ENCODE results near the gene GJC2.

GJC2 gene

GRCh38 chr1:228154670-228155571 lies 5.2 kb downstream of the GJC2 start:
- H3K9me3 ChIP-seq (replicated peaks in 1 of 2; ENCODE audit: control insufficient read depth in 2 of 2, insufficient read depth in 1 of 2, low read depth in 1 of 2, low read length in 2 of 2): no peaks in the 10 kb centered on the region
- H2AFZ ChIP-seq (ENCODE audit: low read length): no peak overlapping the region
- H2BK12ac ChIP-seq (ENCODE audit: low read length): no peak overlapping the region
- no peak overlapping the region for H3K4me2 ChIP-seq (ENCODE audit: insufficient read depth, low read length, poor library complexity, severe bottlenecking)
- H3K36me3 ChIP-seq (replicated peaks in 1 of 2; ENCODE audit: control insufficient read depth in 2 of 2, insufficient read depth in 2 of 2, low read length in 2 of 2): no peaks in the 10 kb centered on the region
- peak overlapping the region in 1 of 2 donors; percentile 11 for H3K4me3 ChIP-seq (ENCODE audit: low read length in 2 of 2)
- no peak overlapping the region for H3K23ac ChIP-seq (ENCODE audit: low read depth, low read length, poor library complexity)
- H3K14ac ChIP-seq (ENCODE audit: low read length): peak overlapping the region; percentile 67
- DNase-seq (ENCODE audit: low spot score): no peak
- no peak overlapping the region for H4K91ac ChIP-seq (ENCODE audit: low read depth, low read length, poor library complexity)
- H2BK120ac ChIP-seq (ENCODE audit: low read depth, low read length): no peak overlapping the region
- peak overlapping the region; percentile 48 for H2BK5ac ChIP-seq (ENCODE audit: low read length)
- H3K9ac ChIP-seq (ENCODE audit: low read depth, low read length, poor library complexity): peak overlapping the region; percentile 2
- no peak overlapping the region for H3K4ac ChIP-seq (ENCODE audit: low read length)
- H3K27ac ChIP-seq (replicated peaks; ENCODE audit: low read length): no peak overlapping the region
- no peak overlapping the region for H4K8ac ChIP-seq (ENCODE audit: low read depth, low read length)
- peaks cover 2 to 8% of the 10 kb centered on the region in 2 donors for H3K4me1 ChIP-seq (ENCODE audit: control insufficient read depth in 2 of 2, insufficient read depth in 1 of 2, low read depth in 1 of 2, low read length in 2 of 2)
- WGBS, 2 donors (ENCODE audit: extremely low coverage in 2 of 2, insufficient read length in 2 of 2, insufficient replicate concordance in 1 of 2): no CpG with 5 or more reads among the region's 20 CpGs
- peaks cover 2% of the 10 kb centered on the region for H3K79me1 ChIP-seq (ENCODE audit: low read depth, low read length)
- H2BK15ac ChIP-seq (ENCODE audit: low read length): no peak overlapping the region
- H2AK5ac ChIP-seq (ENCODE audit: low read depth, low read length): peak overlapping the region; percentile 27
- no peak overlapping the region for H3K18ac ChIP-seq (ENCODE audit: low read length)
- H3K27me3 ChIP-seq (ENCODE audit: control insufficient read depth in 3 of 3, insufficient read depth in 3 of 3, low read depth in 1 of 3, low read length in 3 of 3): no peaks in the 10 kb centered on the region

- H3K9ac ChIP-seq (ENCODE audit: low read depth, low read length, poor library complexity): peak overlapping the region; percentile 89
- H3K36me3 ChIP-seq (replicated peaks in 1 of 2; ENCODE audit: control insufficient read depth in 2 of 2, insufficient read depth in 2 of 2, low read length in 2 of 2): no peaks in the 10 kb centered on the region
- H3K27ac ChIP-seq (replicated peaks; ENCODE audit: low read length): no peak overlapping the region
- peak overlapping the region; percentile 27 for H2AK5ac ChIP-seq (ENCODE audit: low read depth, low read length)
- H2BK12ac ChIP-seq (ENCODE audit: low read length): no peak overlapping the region
- H3K4me3 ChIP-seq (ENCODE audit: low read length in 2 of 2): peak overlapping the region in 1 of 2 donors; percentile 7
- peaks cover 2% of the 10 kb centered on the region for H3K79me1 ChIP-seq (ENCODE audit: low read depth, low read length)
- H3K18ac ChIP-seq (ENCODE audit: low read length): no peak overlapping the region
- H2BK15ac ChIP-seq (ENCODE audit: low read length): no peak overlapping the region
- H3K4me2 ChIP-seq (ENCODE audit: insufficient read depth, low read length, poor library complexity, severe bottlenecking): no peak overlapping the region
- no peaks in the 10 kb centered on the region for H3K4me1 ChIP-seq (ENCODE audit: control insufficient read depth in 2 of 2, insufficient read depth in 1 of 2, low read depth in 1 of 2, low read length in 2 of 2)
- no peak for DNase-seq (ENCODE audit: low spot score)
- no peak overlapping the region for H2BK120ac ChIP-seq (ENCODE audit: low read depth, low read length)
- no peak overlapping the region for H3K14ac ChIP-seq (ENCODE audit: low read length)
- peak overlapping the region; percentile 0 for H3K23ac ChIP-seq (ENCODE audit: low read depth, low read length, poor library complexity)
- WGBS, 2 donors (ENCODE audit: extremely low coverage in 2 of 2, insufficient read length in 2 of 2, insufficient replicate concordance in 1 of 2): no CpG with 5 or more reads among the region's 16 CpGs
- no peak overlapping the region for H2AFZ ChIP-seq (ENCODE audit: low read length)
- H3K27me3 ChIP-seq (ENCODE audit: control insufficient read depth in 3 of 3, insufficient read depth in 3 of 3, low read depth in 1 of 3, low read length in 3 of 3): no peaks in the 10 kb centered on the region
- H3K4ac ChIP-seq (ENCODE audit: low read length): no peak overlapping the region
- H4K91ac ChIP-seq (ENCODE audit: low read depth, low read length, poor library complexity): no peak overlapping the region
- H2BK5ac ChIP-seq (ENCODE audit: low read length): peak overlapping the region; percentile 85
- no peak overlapping the region for H4K8ac ChIP-seq (ENCODE audit: low read depth, low read length)
- H3K9me3 ChIP-seq (replicated peaks in 1 of 2; ENCODE audit: control insufficient read depth in 2 of 2, insufficient read depth in 1 of 2, low read depth in 1 of 2, low read length in 2 of 2): no peaks in the 10 kb centered on the region
These were observed 6.1 kb downstream of the GJC2 start for GRCh38 chr1:228155596-228156514.

GRCh38 chr1:228156515-228156881 lies 6.8 kb downstream of the GJC2 start:
- no peak for DNase-seq (ENCODE audit: low spot score)
- no CpG with 5 or more reads among the region's 9 CpGs for whole genome bisulfite sequencing, 2 donors (ENCODE audit: extremely low coverage in 2 of 2, insufficient read length in 2 of 2, insufficient replicate concordance in 1 of 2)
- H3K14ac ChIP-seq (ENCODE audit: low read length): peak overlapping the region; percentile 15

More at GRCh38 chr1:228156515-228156881, 6.8 kb downstream of the GJC2 start:
- Histone ChIP-seq H2BK12ac (ENCODE audit: low read length) (no peak overlapping the region), H3K4ac (ENCODE audit: low read length) (no peak overlapping the region), H2BK120ac (ENCODE audit: low read depth, low read length) (no peak overlapping the region), H4K8ac (ENCODE audit: low read depth, low read length) (no peak overlapping the region), H2AK5ac (ENCODE audit: low read depth, low read length) (peak overlapping the region; percentile 10), H3K18ac (ENCODE audit: low read length) (peak overlapping the region; percentile 67), H3K27ac (replicated peaks; ENCODE audit: low read length) (no peak overlapping the region), H4K91ac (ENCODE audit: low read depth, low read length, poor library complexity) (no peak overlapping the region), H3K23ac (ENCODE audit: low read depth, low read length, poor library complexity) (no peak overlapping the region), H3K36me3 (replicated peaks in 1 of 2; ENCODE audit: control insufficient read depth in 2 of 2, insufficient read depth in 2 of 2, low read length in 2 of 2) (no peaks in the 10 kb centered on the region), H3K79me1 (ENCODE audit: low read depth, low read length) (peaks cover 2% of the 10 kb centered on the region), H2BK15ac (ENCODE audit: low read length) (peak overlapping the region; percentile 41), H3K27me3 (ENCODE audit: control insufficient read depth in 3 of 3, insufficient read depth in 3 of 3, low read depth in 1 of 3, low read length in 3 of 3) (no peaks in the 10 kb centered on the region), H2BK5ac (ENCODE audit: low read length) (peak overlapping the region; percentile 85), H3K4me2 (ENCODE audit: insufficient read depth, low read length, poor library complexity, severe bottlenecking) (no peak overlapping the region), H3K4me3 (ENCODE audit: low read length in 2 of 2) (peak overlapping the region in 1 of 2 donors; percentile 7), H3K9ac (ENCODE audit: low read depth, low read length, poor library complexity) (no peak overlapping the region), H3K4me1 (ENCODE audit: control insufficient read depth in 2 of 2, insufficient read depth in 1 of 2, low read depth in 1 of 2, low read length in 2 of 2) (peaks cover 0 to 3% of the 10 kb centered on the region in 2 donors), H3K9me3 (replicated peaks in 1 of 2; ENCODE audit: control insufficient read depth in 2 of 2, insufficient read depth in 1 of 2, low read depth in 1 of 2, low read length in 2 of 2) (no peaks in the 10 kb centered on the region), H2AFZ (ENCODE audit: low read length) (no peak overlapping the region)
